Prostate gland (tissue), 2 donors: ENCODE results near the gene TBX15.

Source experiments
- CTCF ChIP-seq, 4 experiments: fragments of 200-600 bp in 2 of 4; fragments of 450-650 bp in 2 of 4; sonication (generic) in 2 of 4; IDR thresholded peaks; 1 replicate in 3 of 4; 2 replicates in 1 of 4; pipeline ENCODE4 v1.5.1; 2016 to 2019; ENCODE audit warnings: antibody characterized with exemption in 4 of 4, mild to moderate bottlenecking in 2 of 4, moderate library complexity in 2 of 4
- POLR2A ChIP-seq: fragments of 450-650 bp; IDR thresholded peaks from one replicate; pipeline ENCODE4 v1.6.1; 2016; ENCODE audit warnings: antibody characterized with exemption, mild to moderate bottlenecking

GRCh38 chr1:119011116-119011515, 23.0 kb upstream of the TBX15 start:
- TF ChIP-seq POLR2A (no peak), CTCF (IDR thresholded peaks at IDR 0.05) (no peak)
